NCI-H345 treated with DMSO at 0.1 percent for 48 hours (cell line): ENCODE results near the gene NRGN.
"Not testable (repeated sequence)": the region's sequence is repeated elsewhere in the genome, so short reads cannot be mapped to it uniquely, and the experiment has no call there.

Source experiments
- DNase-seq: peaks from one replicate; lab custom pipeline; 2025; ENCODE audit not compliant: unreplicated experiment; lab: John Stamatoyannopoulos, UW

NRGN gene

GRCh38 chr11:124756033-124756752, 16.5 kb downstream of the NRGN start:
- DNase-seq = no peak

GRCh38 chr11:124756753-124757227, 17.0 kb downstream of the NRGN start:
- DNase-seq = no peak

GRCh38 chr11:124757320-124757719, 17.6 kb downstream of the NRGN start:
- no peak for DNase-seq

GRCh38 chr11:124758355-124759265, 18.9 kb downstream of the NRGN start:
- peak; percentile 11 for DNase-seq

GRCh38 chr11:124759266-124760204, 19.8 kb downstream of the NRGN start:
- DNase-seq = no peak

GRCh38 chr11:124760205-124760652, 20.5 kb downstream of the NRGN start:
- no peak for DNase-seq

GRCh38 chr11:124760806-124761205, 21.1 kb downstream of the NRGN start:
- DNase-seq = no peak

GRCh38 chr11:124761301-124762104, 21.8 kb downstream of the NRGN start:
- DNase-seq = no peak

GRCh38 chr11:124762105-124762623, 22.4 kb downstream of the NRGN start, which contains the start of gene ESAM:
Gene ESAM (minus strand): TSS chr11:124762290. CDS start chr11:124762154, 136 bp downstream.
- DNase-seq = no peak

- no peak for DNase-seq
These were observed 22.9 kb downstream of the NRGN start for GRCh38 chr11:124762624-124763155.

GRCh38 chr11:124763156-124763947, 23.6 kb downstream of the NRGN start:
- peak; percentile 72 for DNase-seq

- DNase-seq = no peak
These were observed 26.4 kb downstream of the NRGN start for GRCh38 chr11:124766156-124766555.

- no peak for DNase-seq
These were observed 29.2 kb downstream of the NRGN start for GRCh38 chr11:124768914-124769313.

GRCh38 chr11:124769806-124770774, 30.3 kb downstream of the NRGN start:
- no peak for DNase-seq

GRCh38 chr11:124770959-124771358, 31.2 kb downstream of the NRGN start:
- DNase-seq = not testable (repeated sequence)

GRCh38 chr11:124776865-124777645, 37.3 kb downstream of the NRGN start:
- no peak for DNase-seq

GRCh38 chr11:124778281-124778680, 38.5 kb downstream of the NRGN start:
- DNase-seq = no peak
